CD1c-positive myeloid dendritic cell (primary cell): ENCODE results near the gene RAD51B.

Experiments used
- DNase-seq: peaks from one replicate; pipeline ENCODE4 v3.0.0-alpha.2; 2016; ENCODE audit errors: extremely low spot score

RAD51B gene

DNA sequence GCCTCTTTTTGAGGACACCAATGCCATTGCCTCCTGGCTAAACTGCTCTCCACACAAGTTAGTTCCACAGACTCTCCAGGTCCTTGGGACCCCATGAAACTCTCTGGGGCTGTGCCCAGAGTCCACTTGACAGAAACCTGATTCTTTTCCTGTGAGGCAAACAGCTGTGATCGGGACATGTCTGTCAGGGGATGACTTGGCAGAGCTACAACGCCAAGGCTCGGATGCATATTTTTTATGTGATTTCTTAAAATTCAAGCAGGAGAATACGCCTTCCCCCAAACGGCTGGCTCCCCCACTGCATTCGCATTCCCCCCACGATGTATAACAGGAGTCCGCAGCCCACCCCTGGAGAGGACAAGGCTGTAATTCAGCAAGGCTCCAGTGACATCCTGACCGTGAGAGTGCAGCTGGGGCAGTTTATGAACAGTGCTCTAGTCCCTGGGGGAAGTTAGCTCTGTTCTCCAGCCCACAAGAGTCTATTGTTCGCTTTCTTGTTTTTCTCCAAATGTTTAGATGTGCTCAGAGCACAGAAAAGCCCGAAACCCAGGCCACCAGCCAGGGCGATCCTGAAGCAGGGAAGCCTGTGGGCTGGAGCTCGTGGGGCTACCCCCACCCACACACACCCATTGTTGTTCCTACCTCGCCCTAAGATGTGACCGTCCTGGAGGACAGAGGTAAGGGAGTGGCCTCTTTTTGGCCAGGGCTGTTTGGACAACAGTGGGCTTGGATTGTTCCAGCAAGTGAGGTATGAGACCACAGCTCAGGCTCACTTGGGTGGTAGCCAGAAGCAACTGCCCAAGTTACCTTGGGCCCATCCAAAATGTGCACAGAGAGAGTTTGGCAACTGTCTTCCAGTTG, 813.8 kb downstream of the RAD51B start:
- peak; percentile 19 for DNase-seq

DNA sequence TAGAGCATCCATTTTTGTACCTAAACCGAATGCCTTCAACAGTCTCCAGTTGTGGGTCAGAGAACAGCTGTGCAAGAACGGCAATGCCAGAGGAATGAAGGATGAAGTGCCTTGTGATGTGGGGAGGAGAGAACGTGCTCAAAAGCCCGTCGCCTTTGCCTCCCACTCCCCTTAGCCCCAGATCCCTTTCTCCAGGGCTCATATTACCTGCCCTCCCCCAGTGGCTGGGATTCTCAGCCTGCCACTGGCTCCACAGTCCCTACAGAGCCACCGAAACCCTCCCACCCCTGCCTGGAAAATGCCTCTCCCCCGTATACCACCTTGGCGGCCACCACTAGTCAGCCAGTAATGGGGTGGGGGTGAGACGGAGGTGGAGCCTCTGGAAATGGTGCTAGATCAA, 814.8 kb downstream of the RAD51B start:
- DNase-seq: no peak

DNA sequence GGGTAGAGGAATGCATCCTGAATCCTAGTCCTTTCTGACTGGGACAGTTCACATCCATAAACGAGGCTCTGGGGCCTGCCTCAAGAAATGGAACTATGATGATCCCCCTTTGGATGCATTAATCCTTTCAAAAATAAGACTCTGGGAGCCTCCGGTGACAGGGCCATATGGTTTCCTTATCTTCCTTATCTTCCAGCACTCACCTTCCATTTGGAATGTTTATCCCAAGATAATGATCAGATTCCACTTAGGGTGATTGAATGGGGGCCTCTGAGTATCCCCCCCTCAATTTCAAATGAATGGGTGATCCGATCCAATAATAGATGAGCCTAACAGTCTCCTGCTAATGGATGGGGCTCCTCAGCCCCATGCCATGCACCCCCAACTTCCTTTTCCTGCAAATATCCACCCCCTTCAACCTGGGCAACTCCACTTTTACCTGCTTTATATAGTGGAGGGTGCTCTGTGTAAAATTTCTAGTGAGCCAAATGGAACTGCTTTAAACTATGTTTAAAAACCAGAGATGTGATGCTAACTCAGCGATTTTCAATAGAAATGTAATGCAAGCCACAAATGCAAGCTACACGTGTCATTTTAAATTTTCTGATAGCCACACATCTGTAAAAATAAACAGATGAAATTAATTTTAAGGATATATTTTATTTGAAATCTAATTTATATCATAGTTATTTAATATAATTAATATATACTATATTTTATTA, 815.5 kb downstream of the RAD51B start:
- no peak for DNase-seq

DNA sequence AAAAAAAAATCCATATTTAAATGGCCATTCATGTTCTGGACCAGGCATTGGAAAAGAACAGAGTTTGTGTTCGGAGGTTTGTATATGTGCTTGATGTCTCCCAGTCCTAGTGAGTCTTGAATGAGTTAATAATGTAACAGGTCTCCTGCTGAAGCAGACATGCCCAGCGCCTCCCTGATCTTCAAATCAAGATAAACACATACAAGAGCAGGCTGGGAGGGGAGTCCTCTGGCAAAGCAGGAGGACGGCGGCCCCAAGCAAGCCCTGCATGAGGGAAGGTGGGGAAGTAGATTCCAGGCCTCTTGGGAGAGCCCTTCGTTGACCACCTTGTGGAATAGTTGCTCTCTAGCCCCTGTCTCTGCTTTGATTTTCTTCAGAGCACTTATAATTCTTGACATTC, 817.0 kb downstream of the RAD51B start:
- no peak for DNase-seq

DNA sequence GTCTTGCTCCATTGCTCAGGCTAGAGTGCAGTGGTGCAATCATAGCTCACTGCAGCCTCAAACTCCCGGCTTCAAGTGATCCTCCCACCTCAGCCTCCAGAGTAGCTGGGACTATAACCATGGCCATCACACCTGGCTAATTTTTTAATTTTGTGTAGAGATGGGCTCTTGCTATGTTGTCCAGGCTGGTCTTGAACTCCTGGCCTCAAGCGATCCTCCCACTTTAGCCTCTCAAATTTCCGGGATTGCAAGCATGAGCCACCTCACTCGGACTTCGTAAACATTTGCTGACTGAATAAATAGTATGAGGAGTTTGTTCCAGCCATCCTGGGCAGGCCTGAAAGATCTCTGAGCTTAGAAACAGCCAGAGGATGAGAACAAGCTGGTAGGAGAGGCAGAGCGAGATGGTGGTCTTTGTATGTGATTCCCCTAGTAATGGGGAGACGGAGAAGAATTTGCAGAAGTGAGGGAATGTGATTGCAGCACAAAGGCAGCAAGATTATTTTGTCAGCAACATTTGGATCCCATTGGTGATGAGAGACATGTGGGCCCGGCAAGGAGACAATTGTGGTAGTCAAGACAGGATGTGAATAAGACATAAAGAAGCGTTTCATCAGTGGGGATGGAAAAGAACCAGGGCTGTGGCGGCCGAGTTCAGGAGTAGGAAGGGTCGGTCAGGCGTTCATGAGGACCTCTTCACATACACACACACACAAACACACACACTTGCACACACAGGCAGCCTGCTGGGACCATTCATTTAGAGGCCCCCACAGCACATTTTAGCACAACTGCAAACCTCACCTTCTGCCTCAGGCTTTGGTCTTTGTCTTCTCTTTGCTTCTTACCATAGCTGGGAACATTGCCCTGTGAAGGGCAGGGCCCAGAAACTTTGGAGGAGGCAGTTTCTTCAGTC, 817.8 kb downstream of the RAD51B start:
- peak; percentile 12 for DNase-seq

DNA sequence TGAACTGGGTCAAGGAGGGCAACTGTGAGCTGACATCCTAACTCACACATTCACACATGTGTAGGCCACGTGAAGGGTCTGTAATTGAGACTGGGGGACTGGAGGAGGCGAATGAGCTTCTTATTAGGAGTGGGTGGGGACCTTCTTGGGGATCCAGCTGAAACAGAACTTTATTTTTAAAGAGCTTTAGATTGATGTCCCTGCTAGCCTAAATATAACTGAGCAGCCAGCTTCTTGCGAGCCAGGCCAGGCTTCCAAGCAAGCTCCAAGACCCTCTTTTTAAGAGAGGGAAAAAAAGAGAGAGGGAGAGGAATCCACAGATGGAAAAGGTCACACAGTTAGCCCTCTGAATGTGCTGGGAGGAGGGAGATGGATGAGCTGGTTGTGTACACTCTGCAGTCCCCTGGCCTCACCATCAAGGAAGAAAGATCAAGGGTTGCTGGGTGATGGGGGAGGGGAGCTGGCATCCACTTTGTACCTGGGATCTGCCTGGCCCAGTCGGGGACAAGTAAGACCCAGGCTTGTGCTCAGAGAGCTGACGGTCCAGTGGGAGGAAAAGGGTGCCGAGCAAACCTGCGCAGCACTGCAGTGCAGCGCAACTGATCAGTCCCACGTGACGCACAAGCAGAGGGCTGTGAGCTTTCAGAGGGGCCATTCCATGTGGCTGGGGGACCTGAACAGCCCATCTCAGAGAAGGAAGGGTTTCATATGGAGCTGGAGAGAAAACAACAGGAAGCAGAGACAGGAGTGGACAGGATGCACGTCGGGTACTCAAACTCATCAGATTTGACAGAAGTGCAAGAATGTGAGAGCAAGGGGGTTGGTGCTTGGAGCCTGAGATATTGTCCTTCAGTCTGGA, 818.8 kb downstream of the RAD51B start:
- DNase-seq: no peak

DNA sequence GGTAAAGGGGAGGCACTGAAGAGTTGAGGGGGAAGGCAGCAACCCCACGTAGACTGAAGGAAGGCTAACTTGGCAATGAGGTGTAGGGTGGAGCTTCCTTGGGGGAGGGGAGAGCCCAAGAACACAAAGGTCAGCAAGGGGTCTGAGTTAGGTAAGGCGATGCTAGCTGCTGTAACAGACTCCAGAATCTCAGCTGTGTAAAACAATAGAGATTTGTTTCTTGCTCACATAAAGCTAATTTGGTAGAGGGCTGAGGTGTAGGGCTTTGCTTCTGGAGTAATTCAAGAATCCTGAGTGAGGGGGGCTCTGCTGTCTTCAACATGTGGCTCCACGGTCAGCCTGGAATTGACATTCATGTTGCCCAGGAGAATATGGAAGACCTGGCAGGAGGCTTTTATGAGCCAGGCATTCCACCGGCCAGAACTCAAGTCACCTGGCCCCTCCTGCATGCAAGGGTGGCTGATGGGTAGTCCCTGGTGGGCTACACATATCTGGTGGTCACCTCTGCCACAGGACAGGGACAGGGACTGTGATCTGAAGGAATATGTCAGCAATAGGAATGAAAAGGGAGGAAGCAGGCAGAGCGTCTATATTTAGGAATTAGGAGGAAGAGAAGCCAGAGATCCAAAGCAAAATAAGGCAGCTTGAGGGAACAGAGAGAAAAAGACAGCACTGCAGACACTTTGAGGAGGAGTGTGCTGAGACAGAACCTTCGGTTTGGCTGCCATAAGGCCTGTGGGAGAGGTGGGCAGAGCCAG, 819.6 kb downstream of the RAD51B start:
- DNase-seq: no peak

DNA sequence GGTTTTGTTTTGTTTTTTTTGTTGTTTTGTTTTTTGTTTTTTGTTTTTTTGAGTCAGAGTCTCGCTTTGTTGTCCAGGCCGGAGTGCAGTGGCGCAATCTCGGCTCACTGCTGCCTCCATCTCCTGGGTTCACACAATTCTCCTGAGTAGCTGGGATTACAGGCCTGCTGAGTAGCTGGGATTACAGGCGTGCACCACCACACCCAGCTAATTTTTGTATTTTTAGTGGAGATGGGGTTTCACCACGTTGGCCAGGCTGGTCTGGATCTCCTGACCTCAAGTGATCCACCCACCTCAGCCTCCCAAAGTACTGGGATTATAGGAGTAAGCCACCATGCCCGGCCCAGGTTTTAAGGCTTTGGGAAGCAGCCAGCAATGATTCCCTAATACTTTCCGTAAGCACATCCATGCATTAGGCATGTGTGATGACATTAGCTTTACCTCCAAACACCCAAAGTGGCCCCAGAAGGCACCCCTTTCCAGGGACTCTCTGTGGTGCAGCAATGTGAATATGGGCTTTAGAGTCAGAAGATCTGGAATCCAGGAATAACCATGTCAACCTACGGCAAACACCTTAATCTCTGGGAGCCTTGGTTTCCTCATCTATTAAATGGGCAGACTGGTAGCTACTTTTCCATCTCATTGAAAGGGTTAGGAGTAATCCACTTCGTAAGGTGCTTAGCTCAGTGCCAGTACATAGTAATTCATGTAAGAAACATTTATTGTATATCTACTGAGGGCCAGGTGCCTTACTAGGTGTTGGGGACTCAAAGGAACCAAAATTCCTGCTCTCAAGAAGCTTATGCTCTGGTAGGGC, 820.4 kb downstream of the RAD51B start:
- DNase-seq: no peak

DNA sequence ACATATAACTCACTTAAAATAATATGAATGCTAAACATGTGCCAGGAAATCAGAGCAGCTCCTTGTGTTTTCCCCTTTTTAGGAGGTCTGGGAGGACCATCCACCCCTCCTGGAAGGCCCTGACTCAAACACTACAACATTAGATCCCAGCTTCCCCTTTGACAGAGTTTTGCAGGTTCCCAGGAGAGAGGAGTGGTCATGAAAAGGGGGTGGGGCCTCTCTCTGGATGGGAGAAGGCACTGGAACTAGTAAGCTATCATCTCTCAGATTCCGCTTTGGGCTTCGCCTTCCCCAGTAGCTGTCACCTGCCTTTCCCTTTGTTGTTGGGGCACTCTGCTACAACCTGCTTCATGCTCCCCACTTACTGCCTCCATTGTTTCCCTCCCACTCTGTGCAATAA, 824.1 kb downstream of the RAD51B start:
- DNase-seq: no peak

DNA sequence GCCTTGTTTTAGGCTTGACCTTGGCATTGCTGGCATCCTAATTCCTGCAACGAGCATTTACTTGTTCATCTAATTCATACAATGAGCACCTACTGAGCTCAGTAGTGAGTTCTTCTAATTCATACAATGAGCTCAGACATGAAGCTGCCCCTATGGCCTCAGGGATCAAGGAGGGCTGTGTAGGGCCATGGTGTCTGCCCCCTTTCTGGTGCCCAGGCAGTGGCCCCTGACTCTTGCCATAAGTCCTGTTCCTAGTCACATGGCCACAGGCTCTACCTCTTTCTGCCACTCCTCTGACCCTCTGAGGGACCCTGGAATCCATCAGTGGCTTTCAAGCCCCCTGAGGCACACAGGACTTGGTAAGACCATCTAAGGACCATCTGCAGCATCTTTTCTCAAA, 824.5 kb downstream of the RAD51B start:
- DNase-seq: no peak

DNA sequence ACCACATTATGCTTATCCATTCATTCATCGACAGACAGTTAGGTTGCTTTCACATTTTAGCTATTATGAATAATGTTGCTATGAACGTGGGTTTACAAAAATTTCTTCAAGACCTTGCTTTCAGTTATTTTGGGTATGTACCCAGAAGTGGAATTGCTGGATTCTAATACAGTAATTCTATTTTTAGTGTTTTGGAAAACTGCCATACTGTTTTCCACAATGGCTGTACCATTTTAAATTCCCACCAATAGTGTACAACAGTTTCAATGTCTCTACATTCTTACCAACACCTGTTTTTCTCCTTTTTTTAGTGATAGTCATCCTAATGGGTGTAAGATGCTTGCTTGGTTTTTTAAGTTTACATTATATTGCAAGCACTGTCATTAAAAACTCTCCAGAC, 825.8 kb downstream of the RAD51B start:
- no peak for DNase-seq

DNA sequence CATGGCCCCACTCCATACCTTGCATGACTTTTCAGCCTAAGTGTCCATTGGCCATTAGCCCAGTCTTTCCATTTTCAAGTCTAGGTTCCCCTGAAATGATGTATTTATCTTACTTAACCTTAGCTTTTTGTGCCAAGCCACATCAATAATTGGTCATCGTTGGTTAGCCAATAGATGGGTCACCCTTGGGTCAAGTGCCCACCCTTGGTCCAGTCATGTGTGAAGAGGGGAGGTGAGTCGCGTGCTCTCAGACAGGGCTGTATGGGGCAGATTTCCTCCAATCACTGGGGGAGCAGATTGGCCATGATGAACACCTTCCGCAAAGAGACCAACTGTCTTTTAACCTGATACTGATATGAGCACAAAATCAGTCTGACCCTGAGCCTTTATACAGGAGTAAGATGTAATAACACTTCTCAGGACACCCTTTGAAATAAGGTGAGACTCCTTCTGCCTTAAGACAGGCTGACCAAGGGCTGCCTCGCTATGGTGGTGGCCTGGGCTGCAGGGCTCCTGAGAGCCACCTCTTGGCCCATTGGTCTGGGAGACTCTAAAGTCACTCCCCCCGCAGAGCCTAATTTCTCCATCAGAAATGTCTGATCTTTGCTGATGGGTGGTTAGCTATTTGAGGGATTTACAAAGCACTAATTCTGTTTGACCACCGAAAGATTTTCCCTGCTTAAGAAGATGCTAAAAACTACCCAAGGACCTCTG, 830.1 kb downstream of the RAD51B start:
- DNase-seq: no peak

DNA sequence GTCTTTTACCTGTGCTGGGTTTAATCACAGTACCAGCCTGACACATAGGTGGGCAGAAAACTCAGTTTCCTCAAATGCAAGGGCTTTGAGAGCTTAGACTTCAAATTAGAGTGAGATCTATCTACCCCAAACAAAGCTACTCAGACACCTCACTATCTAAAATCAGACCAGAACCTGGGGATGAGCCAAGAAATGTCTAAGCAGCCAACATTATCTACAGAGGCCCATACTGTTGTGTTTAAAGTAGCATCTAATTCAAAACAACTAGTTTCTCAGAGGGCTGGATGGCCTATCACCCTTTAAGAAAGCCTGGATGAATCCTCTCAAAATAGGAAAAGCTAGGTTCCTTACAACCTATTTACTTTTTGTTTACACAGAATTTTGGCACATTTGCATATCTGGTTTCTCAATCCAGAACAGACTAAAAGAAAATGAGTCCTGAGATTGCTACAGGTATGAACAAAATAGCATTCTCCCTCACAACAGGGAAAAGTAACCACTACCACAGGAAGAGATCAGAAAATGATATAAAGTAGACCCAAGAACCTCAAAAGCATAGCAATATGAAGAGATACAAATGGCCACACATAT, 830.9 kb downstream of the RAD51B start:
- no peak for DNase-seq

DNA sequence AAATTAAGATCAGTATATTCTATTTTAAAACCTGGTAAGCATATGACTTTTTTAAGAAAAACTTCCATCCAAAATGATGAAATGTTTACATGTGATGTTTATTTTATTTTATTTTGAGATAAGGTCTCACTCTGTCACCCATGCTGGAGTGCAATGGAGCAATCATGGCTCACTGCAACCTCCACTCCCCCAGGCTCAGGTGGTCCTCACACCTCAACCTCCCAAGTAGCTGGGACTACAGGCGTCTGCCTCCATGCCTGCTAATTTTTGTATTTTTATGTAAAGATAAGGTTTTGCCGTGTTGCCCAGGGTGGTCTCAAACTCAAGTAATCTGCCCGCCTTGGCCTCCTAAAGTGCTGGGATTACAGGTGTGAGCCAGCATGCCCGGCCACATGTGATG, 831.5 kb downstream of the RAD51B start:
- DNase-seq: no peak

DNA sequence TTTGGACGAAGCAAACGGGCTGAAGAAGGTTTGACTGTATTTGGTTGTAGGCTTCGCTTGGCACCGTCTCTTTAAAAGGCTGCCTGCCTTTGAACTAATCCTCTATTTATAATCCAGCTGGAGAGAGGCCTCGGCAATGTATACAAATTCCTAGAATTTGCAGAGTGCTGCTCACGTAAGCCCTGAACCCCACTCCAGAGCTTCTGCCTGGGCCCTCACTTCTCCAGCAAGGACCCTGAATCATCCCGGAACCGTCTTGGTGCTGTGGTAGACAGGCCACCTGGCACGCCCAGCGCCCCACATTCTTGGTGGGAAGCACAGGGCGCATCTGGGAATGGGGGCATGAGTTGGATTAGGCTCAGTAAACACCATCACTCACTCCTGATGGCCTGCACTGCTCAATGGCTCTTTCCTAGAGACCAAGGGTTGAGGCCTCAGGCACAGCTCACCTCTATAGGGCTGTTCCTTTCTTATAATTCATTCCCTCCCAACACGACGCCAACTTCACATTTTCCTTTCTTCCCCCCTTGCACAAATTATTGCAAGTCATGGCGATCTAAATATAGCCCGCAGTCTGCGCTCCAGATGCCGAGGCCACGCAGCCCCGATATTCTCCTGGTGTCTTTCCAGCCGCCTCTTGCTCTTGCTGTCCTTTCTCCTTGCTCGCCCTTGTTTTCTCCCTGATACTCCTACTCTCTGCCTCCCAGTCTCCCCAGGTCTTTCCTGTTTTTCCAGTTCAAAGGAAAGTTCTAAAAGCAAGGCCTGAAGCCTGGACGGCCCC, 832.3 kb downstream of the RAD51B start:
- DNase-seq: no peak

DNA sequence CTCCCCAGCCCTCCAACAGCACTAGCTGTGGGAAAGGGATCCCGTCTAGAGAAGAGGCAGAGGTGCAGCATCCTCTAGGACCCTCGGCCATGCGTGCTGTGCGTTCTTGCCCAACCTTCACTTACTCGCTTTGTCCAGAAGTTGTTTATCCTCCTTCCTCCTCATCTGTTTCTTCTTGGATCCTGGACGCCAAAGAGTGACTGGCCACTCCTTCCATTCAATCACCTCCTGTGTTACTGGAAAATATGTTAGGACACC, 832.8 kb downstream of the RAD51B start:
- DNase-seq: no peak

DNA sequence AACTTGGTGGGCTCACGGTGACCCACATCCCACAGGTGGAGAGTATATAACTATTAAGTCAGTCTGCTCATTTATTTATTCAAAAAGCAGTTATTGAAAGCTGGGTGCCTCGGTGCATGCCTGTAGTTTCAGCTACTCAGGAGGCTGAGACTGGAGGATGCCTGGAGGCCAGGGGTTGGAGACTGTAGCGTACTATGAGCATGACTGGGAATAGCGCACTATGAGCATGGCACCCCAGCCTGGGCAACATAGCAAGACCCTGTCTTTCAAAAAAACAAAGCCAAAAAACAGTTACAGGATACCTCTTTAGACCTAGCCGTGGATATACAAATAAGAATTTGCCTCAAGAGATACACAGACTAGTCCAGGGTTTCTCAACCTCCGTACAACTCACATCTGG, 833.5 kb downstream of the RAD51B start:
- no peak for DNase-seq

DNA sequence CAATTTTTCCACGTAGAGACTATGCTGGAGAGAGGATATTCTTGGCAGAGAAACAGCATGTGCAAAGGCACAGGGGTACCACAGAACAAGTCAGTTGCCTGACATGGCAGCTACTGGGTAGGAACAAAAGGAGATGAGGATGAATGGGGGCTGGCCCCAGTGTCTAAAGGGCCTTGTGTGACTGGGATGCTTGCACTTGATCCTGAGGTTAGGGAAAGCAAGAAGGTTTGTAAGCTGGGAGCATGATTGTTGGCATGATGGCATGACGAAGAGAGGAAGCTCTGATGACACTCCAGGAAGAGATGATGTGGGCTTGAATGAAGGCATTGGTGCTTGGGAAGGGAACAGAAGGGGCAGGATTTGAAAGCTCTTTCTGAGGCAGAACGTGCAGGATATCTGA, 834.2 kb downstream of the RAD51B start:
- no peak for DNase-seq
